ENCODE measurements around the gene LAMC2.
A peak's percentile ranks its signal among the peaks of the same experiment; 100 is the strongest.

The LAMC2 gene

GRCh38 chr1:183222909-183223308 lies 36.8 kb downstream of the LAMC2 start:
- DNase-seq (ENCODE audit: low read depth) = no peak
- TF ChIP-seq, protein P1, sequence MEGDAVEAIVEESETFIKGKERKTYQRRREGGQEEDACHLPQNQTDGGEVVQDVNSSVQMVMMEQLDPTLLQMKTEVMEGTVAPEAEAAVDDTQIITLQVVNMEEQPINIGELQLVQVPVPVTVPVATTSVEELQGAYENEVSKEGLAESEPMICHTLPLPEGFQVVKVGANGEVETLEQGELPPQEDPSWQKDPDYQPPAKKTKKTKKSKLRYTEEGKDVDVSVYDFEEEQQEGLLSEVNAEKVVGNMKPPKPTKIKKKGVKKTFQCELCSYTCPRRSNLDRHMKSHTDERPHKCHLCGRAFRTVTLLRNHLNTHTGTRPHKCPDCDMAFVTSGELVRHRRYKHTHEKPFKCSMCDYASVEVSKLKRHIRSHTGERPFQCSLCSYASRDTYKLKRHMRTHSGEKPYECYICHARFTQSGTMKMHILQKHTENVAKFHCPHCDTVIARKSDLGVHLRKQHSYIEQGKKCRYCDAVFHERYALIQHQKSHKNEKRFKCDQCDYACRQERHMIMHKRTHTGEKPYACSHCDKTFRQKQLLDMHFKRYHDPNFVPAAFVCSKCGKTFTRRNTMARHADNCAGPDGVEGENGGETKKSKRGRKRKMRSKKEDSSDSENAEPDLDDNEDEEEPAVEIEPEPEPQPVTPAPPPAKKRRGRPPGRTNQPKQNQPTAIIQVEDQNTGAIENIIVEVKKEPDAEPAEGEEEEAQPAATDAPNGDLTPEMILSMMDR (IDR thresholded peaks at IDR 0.05; ENCODE audit: control insufficient read depth, extremely low read depth, insufficient read depth) = no peak

GRCh38 chr1:183223467-183223866 lies 37.4 kb downstream of the LAMC2 start:
- DNase-seq (ENCODE audit: low read depth) = no peak
- TF ChIP-seq, protein P1 (IDR thresholded peaks at IDR 0.05; ENCODE audit: control insufficient read depth, extremely low read depth, insufficient read depth) = no peak
- H3K4me3 ChIP-seq (ENCODE audit: low read depth, low read length) = no peak overlapping the region

More at GRCh38 chr1:183222909-183223308, 36.8 kb downstream of the LAMC2 start:
- H3K4me3 ChIP-seq (ENCODE audit: low read depth, low read length) = no peak overlapping the region

- TF ChIP-seq, protein P1 (IDR thresholded peaks at IDR 0.05; ENCODE audit: control insufficient read depth, extremely low read depth, insufficient read depth) = no peak
- DNase-seq (ENCODE audit: low read depth) = no peak
- H3K4me3 ChIP-seq (ENCODE audit: low read depth, low read length) = no peak overlapping the region
Observed at GRCh38 chr1:183226361-183226760, 40.3 kb downstream of the LAMC2 start.

DNA sequence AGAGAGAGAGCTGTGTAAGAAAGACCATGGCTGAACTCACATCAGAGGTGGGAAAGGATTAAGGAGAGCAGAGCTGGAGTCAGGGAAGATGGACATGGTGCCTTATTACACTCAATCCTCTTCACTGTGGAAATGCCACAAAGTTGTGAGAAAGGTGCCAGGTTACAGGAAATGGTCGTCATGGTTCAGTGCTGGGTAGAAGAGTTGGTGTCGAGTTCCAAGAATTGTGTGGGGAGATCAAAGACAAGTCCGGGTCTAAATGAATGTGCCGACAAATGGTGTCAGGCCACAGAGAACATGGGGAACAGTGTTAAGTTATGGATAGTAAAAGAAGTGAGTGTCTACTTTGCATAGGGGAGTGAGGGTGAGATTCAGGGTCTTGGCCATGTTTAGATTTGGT lies 40.9 kb downstream of the LAMC2 start:
- H3K4me3 ChIP-seq (ENCODE audit: low read depth, low read length) = no peak overlapping the region
- TF ChIP-seq, protein P1 (IDR thresholded peaks at IDR 0.05; ENCODE audit: control insufficient read depth, extremely low read depth, insufficient read depth) = no peak
- no peak for DNase-seq (ENCODE audit: low read depth)

DNA sequence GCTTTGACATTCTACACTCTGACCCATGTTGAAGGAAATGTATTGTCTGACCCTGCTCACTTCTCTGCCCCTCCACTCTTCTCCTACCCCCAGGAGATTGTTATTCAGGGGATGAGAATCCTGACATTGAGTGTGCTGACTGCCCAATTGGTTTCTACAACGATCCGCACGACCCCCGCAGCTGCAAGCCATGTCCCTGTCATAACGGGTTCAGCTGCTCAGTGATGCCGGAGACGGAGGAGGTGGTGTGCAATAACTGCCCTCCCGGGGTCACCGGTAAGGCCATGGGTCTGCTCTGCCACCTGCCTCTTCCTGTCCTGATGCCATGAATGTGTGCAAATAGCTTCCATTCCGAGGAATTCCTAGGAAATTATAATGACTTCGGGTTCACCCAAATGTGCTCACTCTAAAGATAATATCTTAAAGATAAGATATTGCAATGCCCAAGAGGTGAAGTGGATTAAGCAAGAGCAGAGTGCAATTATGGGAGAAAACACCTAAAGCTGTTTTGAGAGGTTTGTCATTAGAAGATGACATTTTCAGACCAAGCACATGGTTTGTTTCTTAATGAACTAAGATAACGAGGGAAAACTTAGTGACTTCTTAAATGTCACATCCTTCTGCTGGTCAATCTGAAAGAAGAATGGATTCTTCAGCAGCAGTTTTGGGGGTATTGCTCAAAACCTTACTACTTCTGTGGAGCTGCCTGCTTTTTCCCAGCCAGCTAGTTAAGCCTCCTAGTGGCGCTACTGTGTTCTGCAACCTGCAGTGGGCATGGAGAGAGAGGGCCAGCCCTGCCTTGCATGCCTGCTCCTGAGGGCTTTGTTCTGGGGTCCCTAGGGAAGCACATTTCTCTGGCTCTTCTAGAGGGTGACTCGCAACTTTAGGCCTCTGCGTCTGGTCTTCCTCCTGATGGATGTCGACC lies 41.6 kb downstream of the LAMC2 start:
- DNase-seq (ENCODE audit: low read depth) = no peak
- TF ChIP-seq, protein P1 (IDR thresholded peaks at IDR 0.05; ENCODE audit: control insufficient read depth, extremely low read depth, insufficient read depth) = peak; percentile 55
- no peak overlapping the region for H3K4me3 ChIP-seq (ENCODE audit: low read depth, low read length)

- TF ChIP-seq, protein P1 (IDR thresholded peaks at IDR 0.05; ENCODE audit: control insufficient read depth, extremely low read depth, insufficient read depth) = no peak
- peak; percentile 91 for DNase-seq (ENCODE audit: low read depth)
- H3K4me3 ChIP-seq (ENCODE audit: low read depth, low read length) = no peak overlapping the region
Observed at GRCh38 chr1:183228347-183229220, 42.5 kb downstream of the LAMC2 start.
